Measurements from ENCODE around the gene COL23A1. TPM values are rescaled to one million over a fixed set of nuclear protein-coding genes. Genes with fewer than 3 reads are reported as not detected.

COL23A1 gene
- total RNA-seq, 2 donors from 2014 or later, result 1.5 to 2.5 TPM

- no peak for DNase-seq (ENCODE audit: low spot score)
- no peaks in the 10 kb centered on the region for H3K9me3 ChIP-seq
- H3K4me1 ChIP-seq (ENCODE audit: control insufficient read depth in 1 of 2, low read depth in 2 of 2), result peaks cover 0 to 4% of the 10 kb centered on the region in 2 donors
- no peak overlapping the region for H3K27ac ChIP-seq
- TF ChIP-seq, protein P1, sequence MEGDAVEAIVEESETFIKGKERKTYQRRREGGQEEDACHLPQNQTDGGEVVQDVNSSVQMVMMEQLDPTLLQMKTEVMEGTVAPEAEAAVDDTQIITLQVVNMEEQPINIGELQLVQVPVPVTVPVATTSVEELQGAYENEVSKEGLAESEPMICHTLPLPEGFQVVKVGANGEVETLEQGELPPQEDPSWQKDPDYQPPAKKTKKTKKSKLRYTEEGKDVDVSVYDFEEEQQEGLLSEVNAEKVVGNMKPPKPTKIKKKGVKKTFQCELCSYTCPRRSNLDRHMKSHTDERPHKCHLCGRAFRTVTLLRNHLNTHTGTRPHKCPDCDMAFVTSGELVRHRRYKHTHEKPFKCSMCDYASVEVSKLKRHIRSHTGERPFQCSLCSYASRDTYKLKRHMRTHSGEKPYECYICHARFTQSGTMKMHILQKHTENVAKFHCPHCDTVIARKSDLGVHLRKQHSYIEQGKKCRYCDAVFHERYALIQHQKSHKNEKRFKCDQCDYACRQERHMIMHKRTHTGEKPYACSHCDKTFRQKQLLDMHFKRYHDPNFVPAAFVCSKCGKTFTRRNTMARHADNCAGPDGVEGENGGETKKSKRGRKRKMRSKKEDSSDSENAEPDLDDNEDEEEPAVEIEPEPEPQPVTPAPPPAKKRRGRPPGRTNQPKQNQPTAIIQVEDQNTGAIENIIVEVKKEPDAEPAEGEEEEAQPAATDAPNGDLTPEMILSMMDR (IDR thresholded peaks at IDR 0.05), result no peak
- no peak overlapping the region for H3K4me3 ChIP-seq
- H3K36me3 ChIP-seq, result no peaks in the 10 kb centered on the region
- H3K27me3 ChIP-seq (replicated peaks; ENCODE audit: insufficient read depth), result no peaks in the 10 kb centered on the region
- no peak for ATAC-seq (ENCODE audit: insufficient number of reproducible peaks, low FRiP score, low read depth)
Measured at GRCh38 chr5:178429491-178430185, 160.6 kb downstream of the COL23A1 start.

DNA sequence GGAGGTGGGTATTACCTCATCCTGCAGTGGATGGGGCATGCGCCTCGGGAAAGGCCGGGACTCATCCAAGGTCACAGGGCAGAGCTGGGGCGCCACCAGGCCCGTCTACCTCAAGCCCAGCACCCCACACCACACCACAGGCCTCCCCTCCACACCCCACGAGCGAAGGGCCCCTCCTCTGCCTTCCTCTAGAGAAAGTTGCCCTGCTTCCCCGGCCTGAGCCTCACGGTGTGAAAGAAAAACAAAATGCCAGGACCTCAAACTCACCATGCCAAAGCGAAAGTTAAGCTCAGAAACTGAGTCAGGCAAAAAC, 161.1 kb downstream of the COL23A1 start:
- Histone ChIP-seq H3K27me3 (replicated peaks; ENCODE audit: insufficient read depth) (no peaks in the 10 kb centered on the region), H3K36me3 (no peaks in the 10 kb centered on the region), H3K27ac (no peak overlapping the region), H3K4me3 (no peak overlapping the region), H3K9me3 (no peaks in the 10 kb centered on the region), H3K4me1 (ENCODE audit: control insufficient read depth in 1 of 2, low read depth in 2 of 2) (no peaks in the 10 kb centered on the region)
- ATAC-seq (ENCODE audit: insufficient number of reproducible peaks, low FRiP score, low read depth) (no peak), DNase-seq (ENCODE audit: low spot score) (no peak)
- TF ChIP-seq, protein P1 (IDR thresholded peaks at IDR 0.05), result no peak

GRCh38 chr5:178428341-178429155, 161.6 kb downstream of the COL23A1 start:
- Histone ChIP-seq H3K4me1 (ENCODE audit: control insufficient read depth in 1 of 2, low read depth in 2 of 2) (no peaks in the 10 kb centered on the region), H3K27ac (no peak overlapping the region), H3K4me3 (no peak overlapping the region), H3K9me3 (no peaks in the 10 kb centered on the region), H3K36me3 (no peaks in the 10 kb centered on the region), H3K27me3 (replicated peaks; ENCODE audit: insufficient read depth) (no peaks in the 10 kb centered on the region)
- TF ChIP-seq, protein P1 (IDR thresholded peaks at IDR 0.05), result no peak
- DNase-seq (ENCODE audit: low spot score), result no peak
- no peak for ATAC-seq (ENCODE audit: insufficient number of reproducible peaks, low FRiP score, low read depth)

GRCh38 chr5:178427576-178428197, 162.5 kb downstream of the COL23A1 start:
- no peak overlapping the region for H3K4me3 ChIP-seq
- TF ChIP-seq, protein P1 (IDR thresholded peaks at IDR 0.05), result no peak
- no peak for DNase-seq (ENCODE audit: low spot score)
- no peaks in the 10 kb centered on the region for H3K36me3 ChIP-seq
- ATAC-seq (ENCODE audit: insufficient number of reproducible peaks, low FRiP score, low read depth), result no peak
- H3K27me3 ChIP-seq (replicated peaks; ENCODE audit: insufficient read depth), result no peaks in the 10 kb centered on the region
- no peaks in the 10 kb centered on the region for H3K9me3 ChIP-seq
- no peak overlapping the region for H3K27ac ChIP-seq
- no peaks in the 10 kb centered on the region for H3K4me1 ChIP-seq (ENCODE audit: control insufficient read depth in 1 of 2, low read depth in 2 of 2)

All from thoracic aorta (tissue), 2 donors.